Activated CD4-positive, alpha-beta memory T cell treated with anti-CD3 and anti-CD28 coated beads for 36 hours (primary cell): ENCODE data around the gene RHBG. TPM values are rescaled to one million over a fixed set of nuclear protein-coding genes. Genes with fewer than 3 reads are reported as not detected.

ENCODE experiments used
- CTCF ChIA-PET: fragments of 350-600 bp; sonication (Branson Sonifier 250); formaldehyde crosslinking; loops from one replicate; lab custom pipeline; 2021; ENCODE audit warnings: antibody characterized with exemption, inconsistent platforms; lab: Charles Lee
- POLR2A ChIA-PET: fragments of 350-600 bp; sonication (Branson Sonifier 250); formaldehyde crosslinking; loops from one replicate; lab custom pipeline; 2021; ENCODE audit warnings: antibody characterized with exemption; lab: Charles Lee
- DNase-seq: peaks from one replicate; pipeline ENCODE4 v3.0.0-alpha.2; 2020
- H3K27ac Mint-ChIP-seq: one replicate; pipeline ENCODE4 v1.8.0; 2021; ENCODE audit warnings: mixed read lengths
- H3K27me3 Mint-ChIP-seq: one replicate; pipeline ENCODE4 v1.8.0; 2021; ENCODE audit warnings: mixed read lengths
- H3K36me3 Mint-ChIP-seq: one replicate; pipeline ENCODE4 v1.8.0; 2021; ENCODE audit warnings: mixed read lengths
- H3K4me1 Mint-ChIP-seq: one replicate; pipeline ENCODE4 v1.8.0; 2021; ENCODE audit warnings: low read depth, mixed read lengths
- H3K4me3 Mint-ChIP-seq: one replicate; pipeline ENCODE4 v1.8.0; 2021; ENCODE audit warnings: mild to moderate bottlenecking, mixed read lengths
- H3K9me3 Mint-ChIP-seq: one replicate; pipeline ENCODE4 v1.8.0; 2021; ENCODE audit warnings: mixed read lengths
- intact Hi-C: fragments of 100-400 bp; cut with micrococcal nuclease; formaldehyde crosslinking; loops from one replicate; pipeline ENCODE4 v1.15.1; 2023
- total RNA-seq, 2 experiments: library from RNA; stranded (reverse); gene quantifications; one replicate each; pipeline ENCODE4 v1.2.3, GENCODE V29; 2021

Gene RHBG
- total RNA-seq, 2 experiments from 2014 or later = not detected

DNA sequence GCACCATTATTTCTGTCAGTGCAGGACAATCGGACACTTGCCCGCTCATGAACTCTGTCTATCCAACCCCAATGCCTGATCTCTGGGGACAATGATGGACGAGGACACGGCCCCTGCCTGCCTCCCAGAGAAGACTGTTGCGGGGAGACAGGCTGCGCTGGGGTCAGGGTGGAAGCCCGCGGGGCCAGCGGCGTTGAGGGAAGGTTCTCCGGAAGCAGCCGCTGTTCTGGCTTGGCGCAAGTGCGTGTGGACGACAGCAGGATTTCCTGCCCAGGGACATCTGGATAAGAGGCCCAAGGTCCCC lies 18.8 kb downstream of the RHBG start:
- no peaks in the 10 kb centered on the region for H3K9me3 Mint-ChIP-seq
- H3K27me3 Mint-ChIP-seq = peaks cover 26% of the 10 kb centered on the region
- H3K36me3 Mint-ChIP-seq = no peaks in the 10 kb centered on the region
- intact Hi-C loops = no loop called here
- no peak for DNase-seq
- no peak overlapping the region for H3K27ac Mint-ChIP-seq
- no peak overlapping the region for H3K4me3 Mint-ChIP-seq
- ChIA-PET POLR2A (no interaction called here), CTCF (interaction anchor here (2.8 to 8.2 kb wide), 3 partner anchors 37 to 60 kb away, joined by 60 to 491 read pairs (median 69); no protein-coding TSS in a partner anchor)
- H3K4me1 Mint-ChIP-seq = peaks cover 4% of the 10 kb centered on the region

- Mint-ChIP-seq H3K36me3 (no peaks in the 10 kb centered on the region), H3K9me3 (no peaks in the 10 kb centered on the region), H3K27me3 (peaks cover 26% of the 10 kb centered on the region), H3K4me3 (no peak overlapping the region), H3K27ac (no peak overlapping the region), H3K4me1 (peaks cover 4% of the 10 kb centered on the region)
- intact Hi-C loops = no loop called here
- CTCF ChIA-PET = interaction anchor here (2.0 to 3.2 kb wide), 2 partner anchors 46 to 57 kb away, joined by 17 to 69 read pairs; no protein-coding TSS in a partner anchor
- no peak for DNase-seq
- POLR2A ChIA-PET = no interaction called here
These were observed 19.4 kb downstream of the RHBG start for GRCh38 chr1:156388174-156389137.

- no peak for DNase-seq
- CTCF ChIA-PET = interaction anchor here (2.0 kb wide), 1 partner anchor 56 kb away, joined by 17 read pairs; no protein-coding TSS in a partner anchor
- Mint-ChIP-seq H3K9me3 (no peaks in the 10 kb centered on the region), H3K36me3 (no peaks in the 10 kb centered on the region), H3K4me3 (no peak overlapping the region), H3K4me1 (peaks cover 4% of the 10 kb centered on the region), H3K27me3 (peaks cover 26% of the 10 kb centered on the region), H3K27ac (no peak overlapping the region)
- POLR2A ChIA-PET = interaction anchor here (1.0 kb wide), 1 partner anchor 32 kb away, joined by 3 read pairs; no protein-coding TSS in a partner anchor
- intact Hi-C loops = no loop called here
These were observed 20.3 kb downstream of the RHBG start for GRCh38 chr1:156389311-156389710.

- Mint-ChIP-seq H3K9me3 (no peaks in the 10 kb centered on the region), H3K36me3 (no peaks in the 10 kb centered on the region)
- CTCF ChIA-PET = interaction anchor here (0.5 to 2.6 kb wide), 3 partner anchors 34 to 55 kb away, joined by 3 to 17 read pairs (median 10); no protein-coding TSS in a partner anchor
These were observed 21.7 kb downstream of the RHBG start for GRCh38 chr1:156390469-156391365.

DNA sequence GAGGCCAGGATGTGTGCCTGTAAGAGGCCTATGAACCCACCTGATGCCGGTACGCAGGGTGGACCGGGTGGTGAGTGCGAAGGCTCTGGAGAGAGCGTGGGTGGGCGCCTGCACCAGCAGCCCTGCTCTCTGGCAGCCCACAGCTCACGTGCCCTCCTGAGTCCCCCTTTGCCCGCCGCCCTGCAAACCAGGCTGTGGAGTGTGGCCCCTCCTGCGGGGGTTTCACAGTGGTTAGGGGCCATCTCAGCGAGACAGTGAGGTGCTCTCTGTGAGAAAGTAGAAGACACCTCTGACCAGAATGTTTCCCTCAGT lies 22.3 kb downstream of the RHBG start:
- ChIA-PET POLR2A (no interaction called here), CTCF (interaction anchor here (2.6 kb wide), 1 partner anchor 54 kb away, joined by 10 read pairs; no protein-coding TSS in a partner anchor)
- DNase-seq = no peak
- Mint-ChIP-seq H3K36me3 (no peaks in the 10 kb centered on the region), H3K9me3 (no peaks in the 10 kb centered on the region), H3K27ac (no peak overlapping the region), H3K27me3 (peaks cover 26% of the 10 kb centered on the region), H3K4me1 (no peaks in the 10 kb centered on the region), H3K4me3 (no peak overlapping the region)
- intact Hi-C loops = no loop called here

More at GRCh38 chr1:156390469-156391365, 21.7 kb downstream of the RHBG start:
- intact Hi-C loops = no loop called here
- peaks cover 3% of the 10 kb centered on the region for H3K4me1 Mint-ChIP-seq
- no peak overlapping the region for H3K27ac Mint-ChIP-seq
- no peak for DNase-seq
- peaks cover 26% of the 10 kb centered on the region for H3K27me3 Mint-ChIP-seq
- H3K4me3 Mint-ChIP-seq = no peak overlapping the region
- POLR2A ChIA-PET = interaction anchor here (1.0 kb wide), 2 partner anchors 31 to 52 kb away, joined by 3 read pairs; no protein-coding TSS in a partner anchor

- no peak for DNase-seq
- no peak overlapping the region for H3K27ac Mint-ChIP-seq
- POLR2A ChIA-PET = no interaction called here
- no peaks in the 10 kb centered on the region for H3K9me3 Mint-ChIP-seq
- intact Hi-C loops = no loop called here
- CTCF ChIA-PET = interaction anchor here (0.9 to 2.6 kb wide), 2 partner anchors 28 to 54 kb away, joined by 3 to 10 read pairs; no protein-coding TSS in a partner anchor
- H3K4me3 Mint-ChIP-seq = no peak overlapping the region
- H3K4me1 Mint-ChIP-seq = no peaks in the 10 kb centered on the region
- peaks cover 26% of the 10 kb centered on the region for H3K27me3 Mint-ChIP-seq
- no peaks in the 10 kb centered on the region for H3K36me3 Mint-ChIP-seq
These were observed 22.7 kb downstream of the RHBG start for GRCh38 chr1:156391701-156392100.

DNA sequence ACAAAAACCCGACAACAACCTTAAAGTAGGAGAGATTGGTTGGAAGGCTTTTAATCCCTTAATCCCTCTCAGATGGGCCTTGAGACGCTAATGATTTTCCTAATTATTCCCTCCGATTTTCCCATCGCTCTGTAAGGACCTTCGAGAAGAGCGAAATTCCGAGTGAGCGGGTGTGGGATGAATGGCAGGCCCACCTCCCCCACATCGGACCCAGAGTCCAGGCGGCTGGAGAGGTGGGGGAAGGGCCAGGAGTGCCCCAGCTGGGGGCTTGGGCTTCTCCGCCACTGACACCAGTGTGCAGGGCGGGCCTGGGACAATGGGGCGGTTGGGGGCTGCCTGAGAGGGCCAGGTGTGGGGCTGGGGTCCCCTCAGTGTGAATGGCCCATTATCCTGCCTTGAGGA lies 23.4 kb downstream of the RHBG start:
- CTCF ChIA-PET = interaction anchor here (0.9 to 2.6 kb wide), 2 partner anchors 27 to 53 kb away, joined by 3 to 10 read pairs; no protein-coding TSS in a partner anchor
- H3K27me3 Mint-ChIP-seq = peaks cover 21% of the 10 kb centered on the region
- no peaks in the 10 kb centered on the region for H3K36me3 Mint-ChIP-seq
- POLR2A ChIA-PET = no interaction called here
- no peaks in the 10 kb centered on the region for H3K4me1 Mint-ChIP-seq
- no peak overlapping the region for H3K27ac Mint-ChIP-seq
- intact Hi-C loops = no loop called here
- no peak for DNase-seq
- H3K9me3 Mint-ChIP-seq = no peaks in the 10 kb centered on the region
- H3K4me3 Mint-ChIP-seq = no peak overlapping the region

GRCh38 chr1:156393095-156393494 lies 24.1 kb downstream of the RHBG start:
- H3K27me3 Mint-ChIP-seq = peaks cover 15% of the 10 kb centered on the region
- no peaks in the 10 kb centered on the region for H3K36me3 Mint-ChIP-seq
- H3K9me3 Mint-ChIP-seq = no peaks in the 10 kb centered on the region
- no peak overlapping the region for H3K27ac Mint-ChIP-seq
- DNase-seq = no peak
- H3K4me3 Mint-ChIP-seq = no peak overlapping the region
- ChIA-PET POLR2A (no interaction called here), CTCF (interaction anchor here (2.6 kb wide), 1 partner anchor 53 kb away, joined by 10 read pairs; no protein-coding TSS in a partner anchor)
- no peaks in the 10 kb centered on the region for H3K4me1 Mint-ChIP-seq
- intact Hi-C loops = no loop called here

- intact Hi-C loops = no loop called here
- no peaks in the 10 kb centered on the region for H3K36me3 Mint-ChIP-seq
- no peaks in the 10 kb centered on the region for H3K9me3 Mint-ChIP-seq
- no peak overlapping the region for H3K4me3 Mint-ChIP-seq
- ChIA-PET POLR2A (no interaction called here), CTCF (interaction anchor here (2.4 kb wide), 1 partner anchor 8 kb away, joined by 17 read pairs; no protein-coding TSS in a partner anchor)
- H3K27ac Mint-ChIP-seq = no peak overlapping the region
- no peak for DNase-seq
- H3K4me1 Mint-ChIP-seq = no peaks in the 10 kb centered on the region
- H3K27me3 Mint-ChIP-seq = peaks cover 8% of the 10 kb centered on the region
These were observed 25.1 kb downstream of the RHBG start for GRCh38 chr1:156394082-156394481.

GRCh38 chr1:156394835-156395461 lies 25.9 kb downstream of the RHBG start:
- Mint-ChIP-seq H3K4me1 (no peaks in the 10 kb centered on the region), H3K27me3 (peaks cover 2% of the 10 kb centered on the region), H3K27ac (no peak overlapping the region), H3K9me3 (no peaks in the 10 kb centered on the region), H3K36me3 (no peaks in the 10 kb centered on the region), H3K4me3 (no peak overlapping the region)
- no peak for DNase-seq
- ChIA-PET CTCF (interaction anchor here (2.4 kb wide), 1 partner anchor 9 kb away, joined by 17 read pairs; no protein-coding TSS in a partner anchor), POLR2A (interaction anchor here (1.2 kb wide), 1 partner anchor 173 kb away, joined by 3 read pairs; no protein-coding TSS in a partner anchor)
- intact Hi-C loops = no loop called here
